ENCODE measurements around the gene TTC1.

- no peak for TF ChIP-seq CTCF (IDR thresholded peaks at IDR 0.05)
- TF ChIP-seq POLR2A (IDR thresholded peaks at IDR 0.05) = no peak
Observed at GRCh38 chr5:160076997-160077396, 68.1 kb downstream of the TTC1 start.

Data from heart left ventricle (tissue), 13 donors.